ENCODE data around the gene GPC6.
A peak's percentile ranks its signal among the peaks of the same experiment; 100 is the strongest.

Gene GPC6

DNA sequence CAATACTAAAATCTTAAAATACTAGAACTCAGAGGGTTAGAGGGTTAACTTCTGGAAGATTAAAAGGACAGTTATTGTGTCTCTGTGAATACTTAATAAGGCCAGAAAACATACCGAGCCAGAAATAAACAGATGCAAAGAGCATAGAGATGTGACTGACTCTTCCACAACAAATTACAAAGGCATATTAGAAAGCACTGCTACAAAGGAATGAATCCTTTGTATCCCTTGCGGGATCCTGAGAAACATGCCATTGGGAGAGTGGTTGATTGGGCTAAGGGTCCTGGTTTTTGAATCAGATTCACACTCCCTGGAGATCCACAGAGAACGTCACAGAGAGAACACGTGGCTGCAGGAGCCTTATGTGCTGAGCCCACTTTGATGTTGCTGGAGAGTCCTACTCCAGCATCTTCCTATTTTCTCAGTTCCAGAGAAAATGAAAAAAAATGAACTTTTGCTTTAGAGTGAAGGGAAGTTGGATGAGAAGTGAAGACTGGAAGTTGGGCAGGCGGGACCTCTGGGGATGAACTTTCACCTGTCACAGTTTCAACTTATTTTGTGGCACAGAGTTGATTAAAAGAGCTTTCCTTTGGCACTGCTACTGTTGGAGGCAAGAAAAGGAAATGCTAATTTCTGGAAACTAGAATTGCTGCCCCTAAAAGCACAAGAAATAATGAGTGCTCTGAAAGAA, 943.0 kb downstream of the GPC6 start:
- no peak for DNase-seq (ENCODE audit: low read depth)

DNA sequence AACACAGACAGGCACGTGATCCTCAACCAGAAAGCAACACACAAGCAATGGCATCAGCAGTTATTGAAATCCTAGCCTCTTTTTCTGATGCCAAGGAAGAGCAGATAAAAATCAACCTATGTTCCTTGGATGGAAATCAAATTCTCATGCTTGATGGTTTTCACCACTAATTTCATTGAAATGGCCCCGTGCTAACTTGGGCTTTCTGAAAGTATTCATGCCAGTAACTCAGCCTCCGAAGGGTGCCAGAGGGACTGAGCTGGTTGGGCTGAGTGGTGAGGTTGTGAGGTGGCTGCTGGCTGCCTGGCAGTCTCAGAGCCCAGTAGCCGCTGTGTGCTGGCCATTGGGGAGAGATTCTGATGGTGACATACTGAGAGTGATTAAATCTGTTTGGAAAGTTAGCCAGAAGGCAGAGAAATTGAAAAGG, 943.6 kb downstream of the GPC6 start:
- DNase-seq (ENCODE audit: low read depth) = peak; percentile 54

DNA sequence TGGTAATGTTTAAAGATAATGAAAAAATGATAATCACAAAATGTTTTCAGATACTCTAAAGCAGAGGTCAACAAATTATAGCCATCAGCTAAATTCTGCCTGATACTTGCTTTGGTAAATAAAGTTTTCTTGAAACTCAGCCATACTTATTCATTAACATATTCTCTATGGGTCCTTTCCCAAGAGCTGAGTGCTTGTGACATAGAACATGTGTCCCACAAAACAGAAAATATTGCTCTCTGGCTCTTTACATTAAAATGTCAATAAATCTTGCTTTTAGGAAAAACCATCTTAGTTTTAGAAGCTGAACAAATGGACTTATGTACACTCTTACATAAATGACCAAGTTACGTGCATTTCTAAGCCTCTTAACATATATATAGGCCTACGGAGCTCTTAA, 945.8 kb downstream of the GPC6 start:
- no peak for DNase-seq (ENCODE audit: low read depth)

DNA sequence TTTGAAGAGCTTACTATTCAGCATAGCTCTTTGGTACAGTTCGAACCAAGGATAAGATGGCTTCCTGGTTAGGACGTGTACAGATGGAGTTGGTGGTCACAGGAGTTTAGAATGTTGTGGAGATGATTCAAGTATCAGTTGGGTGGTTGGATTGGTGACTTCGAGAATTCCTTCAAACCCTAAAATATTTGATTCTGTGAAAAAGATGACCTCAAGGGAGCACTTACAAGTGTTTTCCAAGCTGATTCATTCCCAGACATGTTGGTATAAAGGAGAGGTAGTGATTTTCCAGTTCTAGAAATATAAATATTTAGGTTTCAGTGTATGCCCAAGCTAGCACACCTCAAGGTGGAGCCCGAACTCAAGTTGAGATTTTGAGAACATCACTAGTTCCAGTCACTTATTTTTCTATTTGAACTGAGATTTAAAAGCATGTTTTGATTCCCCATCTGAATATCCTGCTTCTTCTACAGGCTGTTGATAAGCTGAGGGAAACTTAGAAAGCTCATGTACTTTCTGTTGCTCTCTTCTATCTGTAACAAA, 946.8 kb downstream of the GPC6 start:
- DNase-seq (ENCODE audit: low read depth) = no peak

DNA sequence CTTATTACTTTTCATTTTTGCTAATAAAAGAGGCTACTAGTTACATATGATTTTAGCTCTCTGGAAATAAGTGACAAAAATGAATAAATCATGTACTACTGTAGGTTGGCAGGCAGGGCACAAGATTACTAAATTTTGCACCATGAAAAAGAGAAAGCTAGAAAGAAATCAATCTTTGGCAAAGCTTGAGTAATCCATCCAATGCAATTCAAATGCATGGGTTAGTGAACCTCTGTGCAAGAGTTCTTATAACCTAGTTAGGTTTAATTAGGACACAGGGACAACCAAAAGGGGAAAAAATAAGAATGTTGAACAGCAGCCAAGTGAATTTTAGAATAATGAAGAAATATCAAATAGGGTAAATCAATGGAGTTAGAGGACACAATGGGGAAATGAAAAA, 947.4 kb downstream of the GPC6 start:
- DNase-seq (ENCODE audit: low read depth) = no peak

DNA sequence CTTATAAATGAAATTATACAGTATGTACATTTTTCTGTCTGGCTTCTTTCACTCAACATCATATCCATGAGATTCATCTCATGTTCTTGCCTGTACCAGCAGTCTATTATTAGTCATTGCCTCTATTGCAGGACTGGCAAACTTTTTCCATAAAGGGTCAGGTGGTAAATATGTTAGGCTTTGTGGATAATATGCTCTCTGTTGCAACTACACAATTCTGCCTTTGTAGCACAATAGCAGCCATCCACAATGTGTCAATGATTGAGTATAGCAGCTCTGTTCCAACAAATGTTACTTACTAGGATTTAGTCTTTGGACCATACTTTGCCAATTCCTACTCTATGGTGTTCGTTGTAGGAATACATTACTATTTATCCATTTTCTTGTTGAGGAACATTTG, 948.5 kb downstream of the GPC6 start:
- no peak for DNase-seq (ENCODE audit: low read depth)

DNA sequence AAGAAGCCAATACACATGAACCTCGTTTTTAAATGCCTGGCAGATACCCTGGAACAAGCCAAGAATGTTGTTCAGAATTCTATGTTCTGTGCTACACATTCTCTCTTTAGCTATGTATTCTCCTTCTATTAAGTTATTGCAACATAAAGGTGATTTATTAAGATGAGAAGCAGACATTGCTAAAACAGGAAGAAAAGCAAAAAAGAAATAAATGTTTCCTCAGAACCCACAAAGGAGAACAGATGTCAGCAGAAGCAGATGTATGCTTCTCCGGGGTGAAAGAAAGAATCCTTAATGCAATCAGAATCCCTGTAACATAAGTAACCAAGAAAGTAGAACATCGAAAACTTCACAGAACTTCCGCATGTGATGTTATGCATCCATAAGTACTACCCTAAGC, 950.0 kb downstream of the GPC6 start:
- no peak for DNase-seq (ENCODE audit: low read depth)

DNA sequence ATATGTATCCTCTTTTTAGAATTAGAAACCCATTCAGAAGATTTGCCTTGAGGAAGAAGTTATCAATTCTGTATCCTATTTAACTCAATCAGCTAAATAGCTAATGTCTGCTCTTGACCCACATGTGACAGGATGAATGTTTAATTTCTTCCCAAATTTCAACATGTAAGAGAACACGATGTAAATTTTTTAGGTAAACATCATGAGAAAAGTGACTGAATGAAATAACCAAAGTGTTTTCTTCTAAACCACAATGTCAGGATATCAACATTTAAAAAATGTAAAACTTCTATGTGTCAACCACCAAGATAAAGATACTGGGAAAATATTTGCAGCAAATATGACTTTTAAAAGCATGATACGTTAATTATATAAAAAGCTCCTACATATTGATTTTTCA, 950.4 kb downstream of the GPC6 start:
- no peak for DNase-seq (ENCODE audit: low read depth)

DNA sequence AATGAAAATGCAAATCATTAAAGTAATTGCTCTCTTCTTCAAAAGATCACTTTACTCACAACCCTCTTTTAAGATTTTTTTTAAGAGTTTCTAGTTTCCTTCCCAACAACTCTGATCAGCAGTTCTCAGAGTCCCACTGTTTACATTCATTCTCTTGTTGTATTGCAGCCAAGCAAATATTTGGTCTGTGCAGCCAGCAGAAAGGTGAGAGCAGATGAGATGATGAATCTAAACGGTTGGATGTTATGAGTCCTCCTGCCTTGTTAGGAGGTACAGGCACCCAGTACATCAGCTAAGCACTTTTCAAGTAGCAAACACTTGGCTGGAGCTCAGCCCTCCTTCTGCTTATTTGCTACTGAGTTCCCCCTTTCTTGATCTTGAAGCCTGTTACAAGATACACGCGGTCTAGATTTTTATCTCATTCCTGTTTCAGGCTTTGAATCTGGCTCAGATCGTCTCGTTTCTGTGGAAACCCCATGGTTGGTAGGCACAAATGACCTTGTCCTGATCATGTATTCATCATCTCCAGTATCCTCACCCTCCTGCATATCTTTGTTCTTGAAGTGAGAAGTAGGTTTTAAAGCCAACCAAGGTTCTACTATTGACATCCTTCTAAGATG, 952.1 kb downstream of the GPC6 start:
- no peak for DNase-seq (ENCODE audit: low read depth)

DNA sequence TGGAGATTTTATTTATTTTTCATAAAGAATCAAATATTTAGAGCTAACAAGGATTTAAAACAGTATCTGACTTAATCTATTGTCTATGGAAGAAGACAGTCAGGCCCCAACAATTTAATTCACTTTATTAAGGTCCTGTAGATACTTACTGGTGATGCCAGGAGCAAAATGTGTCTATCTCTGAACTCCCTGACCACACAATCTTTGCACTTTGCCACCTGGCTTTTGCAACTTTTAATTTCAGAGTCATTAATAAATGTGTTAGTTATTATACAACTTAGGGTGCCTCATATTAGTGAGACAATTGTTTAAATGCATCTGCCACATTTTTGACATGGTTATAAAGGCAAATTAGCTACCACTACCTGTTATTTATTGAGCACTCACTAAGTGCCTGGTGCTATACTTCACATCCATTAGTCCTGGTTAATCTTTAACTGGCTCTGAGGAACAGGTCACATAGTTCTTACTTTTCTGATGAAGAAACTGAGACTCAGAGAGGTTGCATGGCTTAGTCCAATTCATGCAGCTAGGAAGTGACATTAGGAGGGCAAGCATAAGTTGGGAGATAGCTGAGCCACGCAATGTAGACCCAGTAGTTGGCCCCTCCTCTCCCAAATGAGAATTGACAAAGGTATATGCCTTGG, 955.0 kb downstream of the GPC6 start:
- DNase-seq (ENCODE audit: low read depth) = no peak

DNA sequence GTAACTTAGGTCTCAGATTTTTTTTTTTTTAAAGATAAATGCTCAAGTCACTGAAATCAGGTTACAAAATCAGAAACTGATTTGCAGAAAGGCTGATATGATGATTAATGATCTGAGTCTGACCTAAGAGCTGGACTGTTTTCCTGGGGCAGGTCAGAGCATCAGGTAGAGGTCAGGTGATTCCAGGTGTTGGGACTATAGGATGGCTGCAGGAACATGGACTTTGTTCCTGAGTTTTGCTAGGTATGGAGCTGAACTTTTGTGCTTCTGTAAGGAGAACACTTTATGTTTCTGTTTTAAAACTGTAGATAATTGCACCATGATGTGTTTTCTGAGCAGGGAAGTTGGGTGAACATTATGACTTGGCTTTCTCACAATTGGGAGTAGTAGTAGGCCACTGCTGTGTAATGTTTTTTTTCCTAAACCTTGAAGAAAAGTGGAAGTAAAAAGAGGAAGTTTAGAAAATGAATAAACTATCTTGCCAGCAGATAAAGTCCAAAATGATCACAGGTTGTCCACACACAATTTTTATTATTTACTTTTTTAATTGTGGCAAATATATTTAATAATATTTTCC, 955.7 kb downstream of the GPC6 start:
- no peak for DNase-seq (ENCODE audit: low read depth)

DNA sequence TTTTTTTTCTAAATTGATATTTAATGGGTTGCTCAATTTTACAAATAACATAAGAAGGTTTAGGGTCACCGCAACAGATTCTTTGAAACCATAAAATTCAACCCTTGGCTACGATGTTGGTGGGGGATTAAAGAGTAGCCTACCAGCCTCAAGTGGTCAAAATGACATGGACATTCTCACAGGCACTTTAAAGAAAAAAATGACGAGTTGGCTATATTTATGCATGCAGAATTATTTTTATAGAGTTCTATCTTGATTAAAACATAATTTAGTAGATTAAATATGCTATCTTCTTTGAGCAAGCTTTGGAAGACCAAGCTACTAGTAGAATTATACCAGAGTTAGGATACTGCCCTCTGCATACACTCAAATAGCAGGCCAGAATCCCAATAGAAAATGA, 959.9 kb downstream of the GPC6 start:
- DNase-seq (ENCODE audit: low read depth) = no peak

DNA sequence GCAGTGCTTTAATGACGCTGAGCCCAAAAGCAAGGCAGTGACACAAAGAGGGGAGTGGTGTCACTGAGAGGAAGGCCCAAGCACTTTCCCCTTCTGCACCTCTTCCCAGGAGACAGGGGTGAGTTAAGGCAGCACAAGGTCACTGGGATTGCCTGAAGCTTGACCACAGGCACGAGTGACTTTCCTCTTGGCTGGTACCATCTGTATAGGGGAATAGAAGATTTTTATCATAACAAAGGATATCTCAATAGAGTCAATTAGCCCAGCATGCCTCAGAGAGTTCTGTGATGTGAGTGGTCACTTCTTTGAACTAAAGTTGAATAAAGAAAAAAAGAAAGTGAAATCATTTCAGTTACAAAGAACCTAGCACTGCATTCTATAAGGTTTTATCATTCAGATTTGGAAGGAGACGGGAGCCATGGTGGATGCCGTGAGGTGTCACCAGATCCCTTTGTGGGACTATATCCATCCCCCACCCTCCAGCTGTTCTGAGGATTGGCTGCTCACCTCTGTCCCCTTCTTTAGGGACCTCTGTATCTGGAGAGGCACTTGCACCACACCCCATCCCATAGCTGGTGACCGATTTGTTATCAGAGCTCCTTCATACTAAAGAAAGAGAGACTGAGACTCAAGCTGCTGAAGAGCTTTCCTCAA, 961.7 kb downstream of the GPC6 start:
- no peak for DNase-seq (ENCODE audit: low read depth)

DNA sequence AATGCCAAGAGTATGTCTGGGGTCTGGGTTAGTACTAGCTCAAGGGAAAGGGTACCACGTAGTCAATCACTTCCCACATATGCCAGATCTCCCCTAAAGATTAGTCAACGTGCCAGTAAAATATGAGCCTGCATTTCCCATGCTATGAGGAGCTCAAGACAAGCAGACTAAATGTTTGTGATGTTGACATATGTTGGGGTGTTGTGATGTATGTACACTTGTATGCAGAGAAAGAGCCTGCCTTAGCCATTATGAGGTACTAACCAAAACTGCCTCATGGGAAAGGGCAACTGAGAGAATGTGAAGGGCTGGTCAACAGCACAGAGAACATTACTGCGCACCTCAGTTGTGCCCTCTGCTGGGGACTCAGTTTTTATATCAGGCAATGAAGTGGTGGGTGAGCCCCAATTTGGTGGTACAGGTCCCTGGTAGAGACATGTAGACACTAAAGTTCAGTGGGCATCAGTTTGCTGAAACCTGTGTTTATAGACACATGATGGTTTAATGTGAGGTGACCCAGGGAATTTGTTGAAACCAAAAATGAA, 965.9 kb downstream of the GPC6 start:
- peak; percentile 14 for DNase-seq (ENCODE audit: low read depth)

DNA sequence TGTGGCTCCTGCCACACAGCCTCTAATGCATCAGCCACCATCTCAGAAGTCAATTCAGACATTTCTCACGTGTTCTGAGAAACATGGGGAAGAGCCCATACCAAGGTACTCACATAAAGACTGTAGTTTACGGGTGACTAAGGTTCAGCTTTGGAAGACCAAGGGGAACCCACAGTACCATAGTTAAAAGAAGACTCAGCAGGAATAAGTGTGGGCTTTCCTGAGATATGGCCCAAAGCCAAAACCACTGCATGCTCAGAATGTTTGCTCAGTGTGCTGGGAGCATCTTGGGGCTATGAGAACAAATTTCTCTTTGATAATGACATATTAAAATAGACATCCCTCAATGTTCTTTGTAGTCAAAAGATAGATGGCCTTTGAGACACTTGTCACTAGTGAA, 969.1 kb downstream of the GPC6 start:
- DNase-seq (ENCODE audit: low read depth) = peak; percentile 31

DNA sequence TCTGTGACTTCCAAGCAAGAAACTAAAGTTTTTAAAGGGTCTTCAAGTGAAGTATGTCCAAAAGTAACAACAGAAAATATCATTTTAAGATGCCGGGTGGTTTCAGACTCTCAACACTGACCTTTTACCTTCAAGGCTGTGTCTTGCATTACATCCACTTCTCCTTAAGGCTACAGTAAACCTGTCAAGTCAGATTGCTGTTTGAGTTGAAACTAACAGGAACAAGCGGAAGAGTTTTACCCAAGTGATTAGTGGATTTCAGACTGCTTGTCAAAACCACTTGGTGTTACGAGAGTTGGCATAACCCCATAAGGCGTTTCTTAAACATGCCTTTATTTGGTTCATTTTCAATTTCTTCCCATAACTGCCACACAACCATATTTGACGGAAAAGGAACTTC, 969.8 kb downstream of the GPC6 start:
- DNase-seq (ENCODE audit: low read depth) = no peak

DNA sequence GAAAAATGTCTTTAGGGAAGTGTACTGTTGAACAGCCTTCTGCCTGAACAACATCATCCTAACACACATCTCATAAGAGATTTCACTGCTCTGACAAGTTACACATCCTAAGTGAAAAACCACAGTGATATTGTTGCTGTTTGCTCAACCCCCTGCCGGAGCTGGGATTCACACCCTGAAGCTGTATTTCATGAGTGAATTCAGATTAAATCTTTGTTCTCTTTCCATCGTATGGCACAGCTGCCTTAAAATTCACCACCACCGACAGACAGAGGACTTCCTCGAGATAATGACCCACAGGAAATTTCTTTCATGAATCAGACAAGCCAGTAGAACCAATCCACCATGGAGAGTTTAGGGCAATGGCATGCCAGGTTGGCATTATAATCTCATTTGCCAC, 972.1 kb downstream of the GPC6 start:
- no peak for DNase-seq (ENCODE audit: low read depth)

DNA sequence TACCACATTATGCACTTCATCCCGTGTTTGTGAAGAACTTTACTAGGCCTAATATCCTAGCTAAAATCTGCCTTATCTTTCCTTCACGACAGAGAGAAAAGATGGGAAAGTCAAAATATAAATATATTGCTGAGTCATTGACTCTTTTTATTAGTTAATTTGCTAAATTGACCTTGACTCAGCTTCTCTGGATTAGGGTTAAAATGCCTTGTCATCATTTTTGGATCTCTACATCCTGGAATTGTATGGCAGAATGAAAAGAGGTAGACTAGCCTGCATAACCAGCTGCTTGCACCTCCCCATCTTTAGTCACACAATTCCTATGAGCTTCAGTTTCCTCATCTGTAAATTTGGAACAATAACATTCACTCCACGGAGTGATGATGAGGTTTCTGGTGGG, 972.5 kb downstream of the GPC6 start:
- no peak for DNase-seq (ENCODE audit: low read depth)

DNA sequence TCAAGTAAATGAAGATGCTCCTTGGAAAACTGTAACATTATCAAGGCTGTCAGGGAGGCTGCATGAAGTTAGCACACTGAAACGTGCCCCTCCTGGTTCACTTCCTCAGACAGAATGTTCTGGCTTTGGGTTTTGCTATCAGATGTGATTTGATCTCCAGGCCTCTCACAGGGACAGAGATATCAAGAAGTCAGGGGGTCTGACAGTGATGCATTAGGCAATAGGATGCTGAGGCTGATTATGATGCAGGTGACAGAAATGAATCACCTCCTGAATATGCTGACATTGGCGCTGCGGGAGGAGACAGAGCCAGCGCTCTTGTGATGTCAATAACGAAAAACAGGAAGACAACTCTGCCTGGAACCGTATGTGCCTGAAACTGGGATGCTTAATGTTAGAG, 974.4 kb downstream of the GPC6 start:
- no peak for DNase-seq (ENCODE audit: low read depth)

DNA sequence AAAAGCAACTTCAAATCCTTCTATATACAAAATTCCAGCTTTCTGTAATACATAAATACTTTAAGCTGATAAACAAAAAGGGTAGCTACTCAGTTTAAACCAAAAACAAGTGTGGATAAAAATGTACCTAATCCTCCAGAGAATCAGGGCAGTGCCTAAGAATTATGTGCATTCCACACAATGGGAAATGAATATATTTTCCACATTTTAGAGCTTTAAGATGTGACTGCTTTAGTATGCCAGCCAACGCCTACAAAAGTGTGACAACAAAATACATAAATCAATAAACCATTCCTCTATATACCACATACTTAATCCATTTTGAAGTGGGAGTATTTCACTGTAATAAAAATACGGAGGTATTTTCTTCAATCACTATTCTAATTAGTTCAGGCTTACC, 977.6 kb downstream of the GPC6 start:
- no peak for DNase-seq (ENCODE audit: low read depth)

DNA sequence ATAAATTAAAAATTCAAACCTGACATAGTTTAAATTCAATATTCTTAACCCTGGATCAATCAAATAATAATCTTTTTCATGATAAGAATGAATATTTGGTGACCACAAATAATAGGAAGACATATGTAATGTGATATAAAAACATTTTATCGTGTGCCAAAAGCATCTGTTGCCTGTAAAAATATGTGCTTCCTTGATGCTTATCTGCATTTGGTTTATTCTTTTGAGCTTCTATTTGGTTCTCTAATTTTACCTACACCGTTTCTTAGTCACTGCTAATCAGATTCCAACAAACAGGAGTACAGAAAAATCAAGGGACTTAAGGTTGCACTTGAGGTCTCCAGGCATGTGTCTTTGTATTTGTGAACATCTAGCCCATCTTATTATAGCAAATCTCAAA, 978.3 kb downstream of the GPC6 start:
- no peak for DNase-seq (ENCODE audit: low read depth)

DNA sequence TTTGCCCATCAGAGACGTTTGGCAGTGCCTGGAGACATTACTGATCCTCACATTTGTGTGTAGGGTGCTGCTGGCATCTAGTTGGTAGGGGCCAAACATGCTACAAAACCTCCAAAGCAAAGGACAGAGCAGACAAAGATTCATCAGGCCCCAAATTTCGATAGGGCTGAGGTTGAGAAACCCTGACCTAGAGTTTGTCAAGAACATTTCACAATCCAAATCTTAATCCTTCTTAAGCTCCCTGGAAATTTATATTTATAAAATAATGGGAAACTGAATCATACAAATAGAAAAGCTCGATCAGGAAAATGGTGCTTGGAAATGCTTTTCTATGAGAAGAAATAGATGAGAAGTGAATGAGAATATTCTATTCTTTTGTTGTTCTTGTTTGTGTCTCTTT, 979.3 kb downstream of the GPC6 start:
- no peak for DNase-seq (ENCODE audit: low read depth)

All from fibroblast of gingiva (primary cell).